CD4-positive, alpha-beta T cell (primary cell): Measurements from ENCODE around the gene APOL3. TPM values are rescaled to one million over a fixed set of nuclear protein-coding genes. Genes with fewer than 3 reads are reported as not detected.
A peak's percentile ranks its signal among the peaks of the same experiment; 100 is the strongest.

Source experiments
- ATAC-seq: fragments of 200-7000 bp; cut with Tn5 transposase; one replicate; pipeline ENCODE4 v1.10.0; 2022; ENCODE audit warnings: mild to moderate bottlenecking; ENCODE audit not compliant: poor library complexity
- CTCF ChIA-PET: fragments of 350-600 bp; sonication (Branson Sonifier 250); formaldehyde crosslinking; loops from one replicate; lab custom pipeline; 2021; ENCODE audit warnings: antibody characterized with exemption, inconsistent platforms; lab: Charles Lee
- POLR2A ChIA-PET: fragments of 350-600 bp; sonication (Branson Sonifier 250); formaldehyde crosslinking; loops from one replicate; lab custom pipeline; 2021; ENCODE audit warnings: antibody characterized with exemption, inconsistent platforms; lab: Charles Lee
- DNase-seq, 14 experiments: peaks; one replicate each; pipeline ENCODE4 v3.0.0-alpha.2; 2013 to 2020; ENCODE audit warnings: mixed read lengths in 2 of 14
- H3K27ac ChIP-seq, 2 donors: one replicate each; pipeline versions ENCODE4 v1.5.1 to v1.7.0; 2013; ENCODE audit warnings: low read length in 2 of 2, low read depth in 1 of 2, mild to moderate bottlenecking in 1 of 2
- H3K27me3 ChIP-seq, 2 experiments: 1 replicate in 1 of 2; 2 replicates in 1 of 2; pipeline versions ENCODE4 v1.6.1 to v1.7.0; 2013; ENCODE audit warnings: low read length in 2 of 2, control low read depth in 1 of 2, mild to moderate bottlenecking in 1 of 2, moderate library complexity in 1 of 2; ENCODE audit not compliant: insufficient read depth in 2 of 2, control insufficient read depth in 1 of 2
- H3K36me3 ChIP-seq: one replicate; pipeline ENCODE4 v1.6.1; 2013; ENCODE audit warnings: low read length, control low read depth; ENCODE audit not compliant: insufficient read depth
- H3K4me1 ChIP-seq: one replicate; pipeline ENCODE4 v1.6.1; 2013; ENCODE audit warnings: low read length, control low read depth; ENCODE audit not compliant: insufficient read depth
- H3K4me3 ChIP-seq: one replicate; pipeline ENCODE4 v1.5.1; 2013; ENCODE audit warnings: mild to moderate bottlenecking, low read length, moderate library complexity
- H3K9me3 ChIP-seq, 2 experiments: 1 replicate in 1 of 2; 2 replicates in 1 of 2; pipeline versions ENCODE4 v1.6.1 to v1.7.0; 2013; ENCODE audit warnings: low read length in 2 of 2, mild to moderate bottlenecking in 2 of 2, control low read depth in 1 of 2, moderate library complexity in 1 of 2; ENCODE audit not compliant: control insufficient read depth in 1 of 2, insufficient read depth in 1 of 2
- H3K27ac Mint-ChIP-seq: one replicate; pipeline ENCODE4 v1.8.0; 2020; ENCODE audit warnings: mixed read lengths
- H3K27me3 Mint-ChIP-seq: one replicate; pipeline ENCODE4 v1.8.0; 2021; ENCODE audit warnings: mixed read lengths
- H3K36me3 Mint-ChIP-seq: one replicate; pipeline ENCODE4 v1.8.0; 2021; ENCODE audit warnings: low read depth, mixed read lengths
- H3K4me1 Mint-ChIP-seq: one replicate; pipeline ENCODE4 v1.8.0; 2021; ENCODE audit warnings: low read depth, mixed read lengths
- H3K4me3 Mint-ChIP-seq: one replicate; pipeline ENCODE4 v1.8.0; 2020; ENCODE audit warnings: mild to moderate bottlenecking, mixed read lengths
- H3K9me3 Mint-ChIP-seq: one replicate; pipeline ENCODE4 v1.8.0; 2020; ENCODE audit warnings: mixed read lengths
- CTCF ChIP-seq: fragments of 200-600 bp; IDR thresholded peaks from one replicate; pipeline ENCODE4 v1.8.0; 2022; ENCODE audit warnings: antibody characterized with exemption, mild to moderate bottlenecking
- intact Hi-C, 2 experiments: fragments of 100-400 bp; cut with DNase I in 1 of 2; cut with micrococcal nuclease in 1 of 2; formaldehyde crosslinking; loops; one replicate each; pipeline versions ENCODE4 v1.15.1 to v1.9.0; 2023 to 2025; cut with DNase I, micrococcal nuclease
- total RNA-seq, 174 experiments: library from RNA in 2 of 174; stranded (reverse) in 2 of 174; gene quantifications; one replicate each; pipeline ENCODE4 v1.2.3 and lab custom pipeline; 2021 to 2026

Gene APOL3
- total RNA-seq, 2 experiments from 2014 or later: 111 to 116 TPM

GRCh38 chr22:36152088-36152487 is 8.5 kb downstream of the APOL3 start:
- ChIA-PET CTCF (interaction anchor here (0.7 to 2.7 kb wide), 3 partner anchors 11 to 28 kb away, joined by 4 to 12 read pairs (median 4); no protein-coding TSS in a partner anchor), POLR2A (interaction anchor here (2.5 kb wide), 1 partner anchor 10 kb away, joined by 8 read pairs; no protein-coding TSS in a partner anchor)
- H3K4me1 ChIP-seq: peaks cover 71% of the 10 kb centered on the region

GRCh38 chr22:36151006-36151595 is 9.5 kb downstream of the APOL3 start:
- ATAC-seq (no peak), DNase-seq (no peak)
- H3K36me3 Mint-ChIP-seq: peaks cover 93% of the 10 kb centered on the region
- no peak overlapping the region for H3K27ac ChIP-seq
- intact Hi-C loops: no loop called here
- no peaks in the 10 kb centered on the region for H3K9me3 ChIP-seq
- no peaks in the 10 kb centered on the region for H3K27me3 ChIP-seq
- H3K27me3 Mint-ChIP-seq: no peaks in the 10 kb centered on the region
- peak overlapping the region; percentile 8 for H3K4me3 Mint-ChIP-seq
- TF ChIP-seq CTCF: no peak
- ChIA-PET POLR2A (interaction anchor here (2.5 kb wide), 1 partner anchor 9 kb away, joined by 8 read pairs; no protein-coding TSS in a partner anchor), CTCF (interaction anchor here (2.7 kb wide), 1 partner anchor 29 kb away, joined by 12 read pairs; no protein-coding TSS in a partner anchor)
- H3K4me1 Mint-ChIP-seq: peaks cover 69% of the 10 kb centered on the region
- peak overlapping the region; percentile 92 for H3K27ac Mint-ChIP-seq
- no peak overlapping the region for H3K4me3 ChIP-seq
- H3K9me3 Mint-ChIP-seq: no peaks in the 10 kb centered on the region
- H3K36me3 ChIP-seq: peaks cover 84% of the 10 kb centered on the region
- peaks cover 65% of the 10 kb centered on the region for H3K4me1 ChIP-seq

More at GRCh38 chr22:36152088-36152487, 8.5 kb downstream of the APOL3 start:
- no peak for TF ChIP-seq CTCF
- peak overlapping the region; percentile 23 for H3K4me3 Mint-ChIP-seq
- no peak for DNase-seq
- ATAC-seq: no peak
- Histone ChIP-seq H3K9me3 (no peaks in the 10 kb centered on the region), H3K36me3 (peaks cover 75% of the 10 kb centered on the region), H3K27me3 (no peaks in the 10 kb centered on the region), H3K27ac (no peak overlapping the region), H3K4me3 (no peak overlapping the region)
- H3K27ac Mint-ChIP-seq: peak overlapping the region; percentile 92
- no peaks in the 10 kb centered on the region for H3K27me3 Mint-ChIP-seq
- H3K36me3 Mint-ChIP-seq: peaks cover 93% of the 10 kb centered on the region
- intact Hi-C loops: no loop called here
- H3K4me1 Mint-ChIP-seq: peaks cover 78% of the 10 kb centered on the region
- no peaks in the 10 kb centered on the region for H3K9me3 Mint-ChIP-seq

GRCh38 chr22:36149441-36149840 is 11.1 kb downstream of the APOL3 start:
- Histone ChIP-seq H3K27ac (no peak overlapping the region), H3K4me3 (no peak overlapping the region), H3K36me3 (peaks cover 79% of the 10 kb centered on the region), H3K4me1 (peaks cover 49% of the 10 kb centered on the region), H3K27me3 (no peaks in the 10 kb centered on the region), H3K9me3 (no peaks in the 10 kb centered on the region)
- peak overlapping the region; percentile 92 for H3K27ac Mint-ChIP-seq
- H3K9me3 Mint-ChIP-seq: no peaks in the 10 kb centered on the region
- peaks cover 60% of the 10 kb centered on the region for H3K4me1 Mint-ChIP-seq
- no peaks in the 10 kb centered on the region for H3K27me3 Mint-ChIP-seq
- intact Hi-C loops: loop anchor here in 1 of 2 experiments (5.0 kb wide), 1 partner anchor 73 kb away; no protein-coding TSS in a partner anchor
- CTCF ChIA-PET: no interaction called here
- peaks cover 93% of the 10 kb centered on the region for H3K36me3 Mint-ChIP-seq
- ATAC-seq (no peak), DNase-seq (no peak)
- no peak overlapping the region for H3K4me3 Mint-ChIP-seq
- no peak for TF ChIP-seq CTCF
- POLR2A ChIA-PET: no interaction called here
